HG03342 (cell line): ENCODE results near the gene POMGNT1.

Experiments used
- ATAC-seq: cut with Tn5 transposase; IDR thresholded peaks from one replicate; pipeline ENCODE4 v1.9.1; 2021; ENCODE audit warnings: mild to moderate bottlenecking, moderate library complexity; ENCODE audit not compliant: unreplicated experiment

The POMGNT1 gene

GRCh38 chr1:46158312-46159281, 39.6 kb downstream of the POMGNT1 start:
- ATAC-seq: peak; percentile 76

GRCh38 chr1:46157916-46158311, 40.3 kb downstream of the POMGNT1 start:
- ATAC-seq: no peak

DNA sequence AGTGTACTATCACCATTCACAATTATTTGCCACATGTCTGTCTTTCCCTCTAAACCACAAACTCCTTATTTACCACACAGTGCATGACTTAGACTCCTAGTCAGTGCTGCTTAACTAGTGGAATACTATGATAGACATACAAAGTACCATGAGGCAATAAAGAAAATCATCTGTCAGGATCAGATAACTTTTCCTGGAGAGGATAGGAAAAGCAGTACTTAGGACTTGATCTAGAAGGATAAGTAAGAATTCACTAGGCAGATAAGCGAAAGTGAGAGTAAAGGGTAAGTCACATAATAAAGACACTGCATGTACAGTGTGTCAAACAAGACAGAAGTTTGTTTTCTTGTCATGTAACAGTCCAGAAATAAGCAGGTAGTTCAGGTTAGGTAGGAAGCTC, 44.5 kb downstream of the POMGNT1 start:
- ATAC-seq: no peak

DNA sequence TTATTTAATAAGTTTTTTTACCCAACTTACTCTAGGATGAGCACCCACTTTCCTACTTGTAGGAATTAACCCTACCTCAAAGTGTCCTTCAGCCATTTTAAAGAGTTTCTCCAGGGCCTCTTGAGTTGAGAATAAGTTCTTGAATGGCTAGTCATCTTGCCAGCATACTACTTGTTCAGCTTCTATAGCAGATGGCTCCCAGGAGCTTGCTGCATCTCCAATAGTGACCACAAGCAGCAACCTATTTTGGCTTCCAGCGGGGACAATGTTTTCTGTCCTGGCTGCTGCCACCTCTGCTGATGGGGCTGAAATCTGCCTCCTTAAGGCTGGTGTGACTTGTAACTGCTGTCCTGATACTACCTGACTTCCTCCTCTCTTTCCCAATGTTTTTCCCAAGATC, 45.0 kb downstream of the POMGNT1 start:
- no peak for ATAC-seq

DNA sequence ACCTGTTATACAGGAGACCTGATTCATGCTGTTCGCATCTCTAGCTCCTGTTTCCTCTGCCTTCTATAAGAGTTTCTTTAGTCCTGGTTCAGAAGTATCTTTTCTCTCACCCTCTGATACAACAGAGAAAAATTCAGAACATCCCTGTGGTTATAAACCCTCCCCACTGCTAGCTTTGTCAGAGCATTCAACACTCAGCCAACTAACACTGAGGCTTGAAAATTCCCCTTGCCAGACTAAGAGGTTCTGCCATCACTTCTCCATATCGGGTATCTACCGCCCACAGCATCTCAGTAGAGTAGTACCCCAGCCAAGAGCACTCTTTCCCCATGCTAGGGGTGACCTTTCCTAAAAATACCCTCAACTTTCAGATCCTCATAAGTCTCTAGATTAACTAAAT, 46.2 kb downstream of the POMGNT1 start:
- ATAC-seq: no peak

DNA sequence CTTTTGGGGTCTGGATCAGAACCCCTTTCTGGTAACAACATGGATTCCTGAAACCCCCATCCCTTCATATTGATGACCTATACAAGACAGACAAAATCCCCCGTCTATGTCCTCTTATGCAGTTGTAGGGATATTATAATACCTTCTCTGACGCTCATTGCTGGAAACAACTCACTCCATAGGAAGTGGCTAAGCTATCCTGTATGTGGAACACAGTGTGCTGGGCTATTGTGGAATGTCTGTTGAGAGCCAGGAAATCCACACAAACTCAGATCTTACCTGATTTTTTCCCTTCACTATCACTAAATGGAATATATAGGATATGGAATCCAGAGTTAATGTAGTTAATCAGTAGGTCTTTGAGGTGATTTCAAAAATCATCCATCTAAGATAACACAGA, 48.1 kb downstream of the POMGNT1 start:
- no peak for ATAC-seq

GRCh38 chr1:46148318-46148717, 49.9 kb downstream of the POMGNT1 start:
- no peak for ATAC-seq
